Suppressor macrophage (primary cell): Measurements from ENCODE around the gene PPP1R12A.
A peak's percentile ranks its signal among the peaks of the same experiment; 100 is the strongest.

Source experiments
- DNase-seq, 4 experiments: peaks; one replicate each; pipeline ENCODE4 v3.0.0-alpha.2; 2020 to 2022

PPP1R12A gene

GRCh38 chr12:79935624-79936345 is 888 bp upstream of the PPP1R12A start:
- peak in 1 of 4 experiments; percentile 21 for DNase-seq

GRCh38 chr12:79934281-79935020 is 446 bp downstream of the PPP1R12A start:
- DNase-seq = peak; percentile 30 to 63 (median 48)

- DNase-seq = peak; percentile 26 to 42 (median 34)
Observed at GRCh38 chr12:79933532-79934264, 1.2 kb downstream of the PPP1R12A start.

GRCh38 chr12:79933043-79933442 is 1.9 kb downstream of the PPP1R12A start:
- no peak for DNase-seq

- DNase-seq = peak in 1 of 4 experiments; percentile 5
Observed at GRCh38 chr12:79932357-79932756, 2.5 kb downstream of the PPP1R12A start.

GRCh38 chr12:79929065-79929464 is 5.8 kb downstream of the PPP1R12A start:
- no peak for DNase-seq

DNA sequence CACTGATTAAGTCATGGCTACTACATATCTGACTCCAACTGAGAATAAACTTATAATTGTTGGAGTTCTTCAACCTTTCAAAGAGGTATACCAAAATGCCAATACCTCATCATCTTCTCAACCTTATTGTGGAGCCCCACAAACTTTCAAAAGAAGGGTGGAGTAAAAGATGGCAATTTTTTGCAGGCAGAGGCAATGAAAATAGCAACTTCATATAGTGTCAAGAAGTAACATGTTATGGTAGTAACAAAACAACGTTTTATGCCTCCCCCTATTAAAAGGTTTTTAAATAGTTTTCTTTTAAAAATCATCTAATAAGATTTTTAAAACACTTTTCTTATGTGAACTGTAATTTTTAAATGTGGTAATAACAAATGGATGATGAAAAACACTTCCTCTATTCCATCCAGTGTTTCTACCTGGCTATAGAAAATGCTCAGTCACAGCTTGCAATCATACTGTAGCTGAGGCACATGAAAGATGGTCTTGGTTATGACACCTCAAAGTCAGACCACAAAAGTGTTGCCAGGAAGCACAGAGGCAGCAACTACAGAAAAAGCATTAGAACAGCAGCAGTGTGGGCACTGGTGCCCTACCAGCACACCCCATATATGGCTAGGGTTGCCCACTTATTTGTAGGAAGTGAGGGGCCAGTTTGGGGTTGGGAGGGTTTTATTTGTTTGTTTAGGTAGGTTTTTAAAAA is 7.0 kb downstream of the PPP1R12A start:
- DNase-seq = peak in 3 of 4 experiments; percentile 10 to 28 (median 19)

GRCh38 chr12:79926951-79927350 is 7.9 kb downstream of the PPP1R12A start:
- DNase-seq = no peak

GRCh38 chr12:79925492-79925891 is 9.4 kb downstream of the PPP1R12A start:
- no peak for DNase-seq

GRCh38 chr12:79921786-79922185 is 13.1 kb downstream of the PPP1R12A start:
- no peak for DNase-seq

GRCh38 chr12:79920421-79921238 is 14.3 kb downstream of the PPP1R12A start:
- peak in 2 of 4 experiments; percentile 14 to 23 for DNase-seq

DNA sequence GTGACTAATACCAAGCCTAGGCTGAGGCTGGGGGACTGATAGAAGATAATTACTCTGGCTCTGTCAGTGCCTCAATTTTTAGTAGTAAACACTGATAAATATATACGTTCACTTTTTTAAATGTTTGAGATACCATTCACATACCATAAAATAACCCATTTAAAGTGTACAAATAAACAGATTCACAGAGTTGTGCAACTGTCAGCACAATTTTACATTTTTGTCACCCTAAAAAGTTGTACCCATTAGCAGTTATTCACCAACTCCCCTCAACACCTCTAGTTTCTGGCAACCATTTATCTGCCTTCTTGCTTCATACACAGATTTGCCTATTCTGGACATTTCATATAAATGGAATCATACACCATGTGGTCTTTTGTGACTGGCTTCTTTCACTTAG is 15.1 kb downstream of the PPP1R12A start:
- DNase-seq = no peak

DNA sequence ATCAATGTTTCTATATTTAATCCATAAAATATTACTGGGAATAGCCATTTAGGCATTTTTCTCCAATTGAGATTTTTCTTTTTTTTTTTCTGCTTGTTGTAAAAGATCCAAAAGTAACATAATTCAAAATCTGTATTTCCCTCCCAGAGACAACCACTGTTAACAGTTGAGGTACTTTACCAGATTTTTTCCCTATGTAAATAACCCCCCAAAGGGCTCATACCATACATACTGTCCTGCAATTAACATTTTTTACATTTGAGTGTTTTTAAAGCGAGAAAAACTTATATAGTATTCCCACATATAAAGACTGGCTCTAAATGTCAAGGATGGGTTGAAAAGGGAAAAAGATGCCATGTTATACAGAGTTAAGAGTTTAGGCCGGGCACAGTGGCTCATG is 18.1 kb downstream of the PPP1R12A start:
- no peak for DNase-seq

DNA sequence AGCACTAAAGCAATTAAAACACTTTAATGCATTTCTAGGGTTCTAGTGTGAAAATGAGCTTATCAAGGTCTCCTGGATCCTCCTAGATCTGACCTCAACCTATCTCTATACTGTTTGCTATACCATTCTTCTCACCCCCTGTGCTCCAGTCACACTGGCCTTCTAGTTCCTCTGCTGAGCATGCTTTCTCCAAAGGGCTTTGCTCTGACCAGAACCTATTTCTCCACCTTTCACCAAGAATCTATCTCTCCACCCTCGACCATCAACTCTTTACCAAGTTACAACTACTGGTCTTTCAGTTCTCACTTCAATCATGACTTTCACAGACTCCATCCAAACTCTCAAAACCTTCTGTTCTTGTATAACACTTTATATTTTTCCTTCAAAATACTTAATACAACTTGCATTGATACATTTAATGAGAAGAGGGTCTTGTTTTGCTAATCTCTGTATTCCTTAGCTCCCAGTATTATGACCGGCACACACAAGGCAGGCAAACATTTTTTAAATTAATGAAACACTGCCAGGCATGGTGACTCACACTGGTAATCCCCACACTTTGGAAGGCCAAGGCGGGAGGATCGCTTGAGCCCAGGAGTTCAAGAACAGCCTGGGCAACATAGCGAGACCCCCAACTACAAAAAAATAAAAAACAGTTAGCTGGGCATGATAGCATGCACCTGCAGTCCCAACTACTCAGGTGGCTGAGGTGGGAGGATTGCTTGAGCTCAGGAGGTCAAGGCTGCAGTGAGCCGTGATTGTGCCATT is 22.8 kb downstream of the PPP1R12A start:
- DNase-seq = no peak

DNA sequence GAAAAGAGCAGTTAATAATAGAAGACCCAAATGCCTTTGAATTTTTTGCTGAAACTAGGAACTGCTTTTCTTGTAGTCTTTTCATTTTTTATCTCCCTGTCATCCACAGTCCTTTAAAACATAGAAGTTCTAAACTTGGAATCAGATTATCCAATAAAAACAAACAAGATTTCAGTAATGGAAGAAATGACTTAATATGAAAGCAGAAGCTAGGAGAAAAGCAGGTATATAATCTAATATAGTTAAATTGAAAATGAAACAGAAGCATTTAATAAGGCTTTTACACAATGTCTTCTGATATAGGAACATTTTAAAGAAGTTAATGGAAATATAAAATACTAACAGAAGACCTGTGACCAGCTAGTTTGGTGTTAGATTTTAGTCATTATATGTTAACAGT is 26.5 kb downstream of the PPP1R12A start:
- DNase-seq = no peak

DNA sequence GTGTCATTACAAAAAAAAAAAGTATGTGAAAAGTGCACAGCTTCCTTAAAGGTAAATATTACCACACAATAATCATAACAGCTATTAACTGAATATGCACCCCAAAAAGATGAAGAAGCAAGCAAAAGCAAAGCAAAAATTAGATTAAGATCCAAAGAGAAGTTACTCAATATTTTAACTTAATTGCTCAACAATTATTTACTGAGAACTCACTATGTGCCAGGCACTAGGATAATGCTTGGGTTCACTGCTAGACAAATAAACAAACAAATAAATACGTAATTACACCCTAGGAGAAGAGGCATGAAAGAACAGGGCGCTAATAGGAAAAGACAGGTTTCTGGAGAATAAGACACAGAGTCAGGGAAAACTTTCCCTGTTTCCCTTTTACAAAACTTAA is 33.4 kb downstream of the PPP1R12A start:
- no peak for DNase-seq

DNA sequence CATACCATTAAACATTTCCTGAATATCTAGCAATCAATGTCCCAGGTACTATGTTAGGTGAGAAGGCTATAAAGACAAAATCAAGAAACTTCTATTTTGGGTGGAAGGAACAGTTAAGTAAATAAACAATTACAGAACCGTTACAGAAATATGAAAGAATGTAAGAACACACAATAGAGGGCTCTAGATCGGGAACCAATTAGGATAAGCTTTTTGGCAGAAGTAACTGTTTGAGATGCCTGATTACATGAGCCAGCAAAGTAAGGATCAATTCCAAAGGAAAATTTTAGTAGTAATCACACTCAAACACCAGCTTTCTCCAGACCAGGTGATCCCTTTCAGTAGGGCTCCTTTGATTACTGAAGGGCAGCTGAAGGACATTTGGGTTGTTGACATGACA is 33.9 kb downstream of the PPP1R12A start:
- DNase-seq = no peak

DNA sequence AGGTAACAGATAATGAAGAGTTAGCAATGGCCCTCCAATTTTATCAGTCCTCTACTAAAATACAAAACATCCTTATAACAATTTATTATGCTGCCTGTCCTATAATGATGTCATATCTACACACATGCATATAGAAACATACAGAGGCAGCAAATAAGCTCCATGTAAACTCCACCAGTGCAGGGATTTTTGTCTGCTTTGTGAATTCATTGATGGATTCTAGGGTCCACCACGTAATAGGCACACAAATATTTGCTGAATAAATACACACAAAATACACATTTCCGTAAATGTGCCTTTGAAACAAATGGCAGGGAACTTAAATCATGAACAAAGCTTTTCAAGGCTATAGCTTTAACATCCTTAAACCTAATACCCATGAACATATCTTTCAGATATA is 34.7 kb downstream of the PPP1R12A start:
- no peak for DNase-seq

- no peak for DNase-seq
Observed at GRCh38 chr12:79897617-79898016, 37.3 kb downstream of the PPP1R12A start.

GRCh38 chr12:79895804-79896203 is 39.1 kb downstream of the PPP1R12A start:
- no peak for DNase-seq

- DNase-seq = no peak
Observed at GRCh38 chr12:79895071-79895470, 39.8 kb downstream of the PPP1R12A start.
